GM19438 (cell line): ENCODE measurements around the gene TRAK1.

Experiments used
- ATAC-seq: cut with Tn5 transposase; IDR thresholded peaks from one replicate; pipeline ENCODE4 v1.9.1; 2021; ENCODE audit warnings: low read depth; ENCODE audit not compliant: unreplicated experiment

Gene TRAK1

DNA sequence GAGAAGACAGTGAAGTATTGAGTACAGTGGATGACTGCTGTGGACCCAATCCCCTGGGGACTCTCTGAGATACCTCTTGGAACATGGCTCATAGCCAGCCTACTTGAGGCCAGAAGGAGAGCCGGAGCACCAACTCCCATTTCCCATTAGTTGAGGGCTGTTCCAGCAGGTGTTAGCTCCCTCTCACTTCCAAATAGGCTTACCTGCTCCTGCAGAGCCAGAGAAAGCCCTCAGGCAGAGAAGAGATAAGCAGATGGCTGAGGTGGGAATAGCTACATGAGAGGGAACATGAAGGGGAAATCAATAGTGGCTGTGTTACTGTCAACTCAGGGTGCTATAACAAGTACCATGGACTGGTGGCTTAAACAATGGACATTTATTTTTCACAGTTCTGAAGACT, 179.4 kb downstream of the TRAK1 start:
- no peak for ATAC-seq

DNA sequence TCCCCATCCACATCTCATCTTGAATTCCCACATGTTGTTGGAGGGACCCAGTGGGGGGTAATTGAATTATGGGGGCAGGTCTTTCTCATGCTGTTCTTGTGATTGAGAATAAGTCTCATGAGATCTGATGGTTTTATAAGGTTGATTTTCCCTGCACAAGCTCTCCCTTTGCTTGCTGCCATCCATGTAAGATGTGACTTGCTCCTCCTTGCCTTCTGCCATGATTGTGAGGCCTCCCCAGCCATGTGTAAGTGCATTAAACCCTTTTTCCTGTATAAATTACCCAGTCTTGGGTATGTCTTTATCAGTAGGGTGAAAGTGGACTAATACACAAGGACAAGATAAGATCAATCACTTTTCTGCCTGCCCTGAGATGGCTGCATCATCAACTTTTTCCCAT, 180.6 kb downstream of the TRAK1 start:
- ATAC-seq = no peak

DNA sequence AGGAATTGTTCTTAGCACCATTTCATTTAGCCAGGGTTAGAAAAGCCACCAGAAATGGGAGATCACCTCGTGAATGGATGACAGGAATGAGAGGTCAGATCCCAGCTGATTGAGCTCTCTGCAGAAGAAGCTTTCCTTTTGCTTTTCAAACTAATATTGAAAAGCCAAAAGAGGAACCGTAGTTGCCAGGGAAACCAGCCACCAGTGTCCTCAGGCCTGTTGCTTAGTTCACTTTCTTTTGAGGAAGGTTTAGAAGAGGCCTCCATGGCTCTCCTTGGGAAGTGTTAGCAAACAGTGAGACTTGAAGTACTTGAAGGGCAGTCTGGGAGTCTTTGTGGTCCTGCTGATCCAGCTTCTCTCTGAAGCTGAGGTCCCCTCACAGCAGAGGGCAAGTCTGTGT, 182.2 kb downstream of the TRAK1 start:
- ATAC-seq = no peak

DNA sequence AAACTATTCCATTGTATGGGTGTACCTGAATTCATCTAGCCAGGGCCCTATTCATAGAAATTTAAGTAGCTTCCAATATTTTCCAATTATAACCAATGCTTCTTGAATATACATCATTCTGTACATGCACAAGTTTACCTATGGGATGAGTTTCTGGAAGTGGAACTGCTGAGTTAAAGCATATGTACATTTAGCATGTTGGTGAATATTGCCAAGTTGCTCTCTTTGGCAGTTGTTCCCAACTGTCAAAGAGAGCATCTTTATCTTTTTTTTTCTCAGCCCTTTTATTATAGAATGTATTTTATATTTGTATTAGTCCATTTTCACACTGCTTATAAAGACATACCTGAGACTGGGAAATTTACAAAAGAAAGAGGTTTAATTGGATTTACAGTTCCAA, 183.1 kb downstream of the TRAK1 start:
- ATAC-seq = no peak

DNA sequence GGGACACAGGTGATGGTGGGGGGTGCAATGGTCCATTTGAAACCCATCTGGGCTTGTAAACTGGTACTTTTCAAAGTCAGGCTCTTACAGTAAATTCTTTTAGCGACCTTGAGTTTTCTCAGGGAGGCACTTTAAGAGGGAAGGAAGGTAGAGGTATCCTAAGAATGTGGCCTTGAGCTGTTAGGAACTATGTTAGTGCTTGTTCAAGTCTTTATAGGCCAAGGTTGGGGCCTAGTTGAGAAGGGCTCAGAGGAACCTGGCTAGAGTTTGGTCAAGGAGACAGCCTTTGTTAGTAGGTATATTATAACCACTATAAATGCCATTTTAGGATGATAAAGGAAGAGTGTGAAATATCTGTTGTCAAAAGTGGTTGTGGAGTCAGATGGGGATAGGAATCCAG, 184.1 kb downstream of the TRAK1 start:
- ATAC-seq = no peak
